Breast epithelium (tissue), 3 donors: ENCODE measurements around the gene SLC39A11.

Experiments
- CTCF ChIP-seq, 3 donors: fragments of 450-650 bp; IDR thresholded peaks; one replicate each; pipeline ENCODE4 v1.5.1; 2016 to 2017; ENCODE audit warnings: antibody characterized with exemption in 3 of 3, mild to moderate bottlenecking in 3 of 3, moderate library complexity in 3 of 3
- POLR2A ChIP-seq: fragments of 450-650 bp; IDR thresholded peaks from one replicate; pipeline ENCODE4 v1.6.1; 2016; ENCODE audit warnings: antibody characterized with exemption, mild to moderate bottlenecking, moderate library complexity
- POLR2AphosphoS5 ChIP-seq, 3 donors: sonication (generic); formaldehyde crosslinking; IDR thresholded peaks; one replicate each; pipeline ENCODE4 v1.6.1; 2017; ENCODE audit warnings: antibody characterized with exemption in 3 of 3

- no peak for TF ChIP-seq CTCF (IDR thresholded peaks at IDR 0.05)
- TF ChIP-seq POLR2A, result no peak
- no peak for TF ChIP-seq POLR2AphosphoS5 (IDR thresholded peaks at IDR 0.05)
Observed at GRCh38 chr17:73065376-73065775, 27.1 kb downstream of the SLC39A11 start.
